HEK293 (cell line): ENCODE results near the gene CABP7.

Experiments used
- CTCF ChIA-PET: fragments of 350-600 bp; formaldehyde crosslinking; extraction: SDS; loops from one replicate; lab custom pipeline; 2021; ENCODE audit warnings: antibody characterized with exemption; lab: Yijun Ruan, JAX
- POLR2A ChIA-PET: fragments of 300-600 bp; formaldehyde crosslinking; extraction: SDS; loops from one replicate; lab custom pipeline; 2020; ENCODE audit warnings: antibody characterized with exemption, inconsistent platforms; lab: Yijun Ruan, JAX
- H3K27ac ChIP-seq: fragments of 200-500 bp; sonication (Bioruptor generic); 2 replicates; pipeline ENCODE4 v1.5.1; 2014; ENCODE audit warnings: low read depth, low read length, control low read depth, inconsistent platforms; ENCODE audit errors: extremely low read depth
- H3K36me3 ChIP-seq, 2 experiments: fragments of 200-500 bp in 1 of 2; sonication (Bioruptor generic) in 1 of 2; 1 replicate in 1 of 2; 2 replicates in 1 of 2; pipeline ENCODE4 v1.5.1; 2014 to 2017; ENCODE audit warnings: inconsistent platforms in 2 of 2, low read length in 2 of 2; ENCODE audit not compliant: control insufficient read depth in 2 of 2, insufficient read depth in 1 of 2
- H3K4me1 ChIP-seq: fragments of 200-500 bp; sonication (Bioruptor generic); 2 replicates; pipeline ENCODE4 v1.5.1; 2014; ENCODE audit warnings: mild to moderate bottlenecking, low read length, inconsistent platforms; ENCODE audit not compliant: control insufficient read depth, insufficient read depth
- H3K4me3 ChIP-seq: 2 replicates; pipeline ENCODE4 v1.5.1; 2011; ENCODE audit warnings: low read depth, mild to moderate bottlenecking, control low read depth, low read length, moderate library complexity
- H3K9me3 ChIP-seq: fragments of 200-500 bp; sonication (Bioruptor generic); 2 replicates; pipeline ENCODE4 v1.5.1; 2014; ENCODE audit warnings: low read depth, low read length, inconsistent platforms; ENCODE audit not compliant: control insufficient read depth, insufficient read depth
- BCL11A ChIP-seq: fragments of 450-650 bp; formaldehyde crosslinking; IDR thresholded peaks from 2 replicates; pipeline ENCODE4 v1.5.1; 2016; ENCODE audit warnings: low read depth, missing biosample characterization, missing genetic modification characterization
- GFI1B ChIP-seq: fragments of 450-650 bp; formaldehyde crosslinking; IDR thresholded peaks from 2 replicates; pipeline ENCODE4 v1.5.1; 2016; ENCODE audit warnings: missing biosample characterization, missing genetic modification characterization
- OSR2 ChIP-seq: fragments of 450-650 bp; formaldehyde crosslinking; IDR thresholded peaks from 2 replicates; pipeline ENCODE4 v1.5.1; 2016; ENCODE audit warnings: missing biosample characterization, missing genetic modification characterization
- SETDB1 ChIP-seq: IDR thresholded peaks from one replicate; pipeline ENCODE4 v1.6.1; 2017; ENCODE audit warnings: mild to moderate bottlenecking, low read length, moderate library complexity, mixed read lengths; ENCODE audit not compliant: insufficient read length
- SP2 ChIP-seq: fragments of 450-650 bp; formaldehyde crosslinking; IDR thresholded peaks from 2 replicates; pipeline ENCODE4 v1.5.1; 2016; ENCODE audit warnings: missing biosample characterization, missing genetic modification characterization
- SP3 ChIP-seq: fragments of 450-650 bp; formaldehyde crosslinking; IDR thresholded peaks from 2 replicates; pipeline ENCODE4 v1.5.1; 2016; ENCODE audit warnings: missing biosample characterization, missing genetic modification characterization
- TRIM28 ChIP-seq: IDR thresholded peaks from 2 replicates; pipeline ENCODE4 v1.6.1; 2011; ENCODE audit warnings: low read length, control low read depth, borderline replicate concordance
- ZFP41 ChIP-seq: fragments of 450-650 bp; formaldehyde crosslinking; IDR thresholded peaks from 2 replicates; pipeline ENCODE4 v1.5.1; 2016; ENCODE audit warnings: missing biosample characterization, missing genetic modification characterization, borderline replicate concordance
- ZNF112 ChIP-seq: fragments of 450-650 bp; formaldehyde crosslinking; IDR thresholded peaks from 2 replicates; pipeline ENCODE4 v1.5.0; 2017; ENCODE audit warnings: missing biosample characterization, missing genetic modification characterization
- ZNF133 ChIP-seq: fragments of 450-650 bp; formaldehyde crosslinking; IDR thresholded peaks from 2 replicates; pipeline ENCODE4 v1.5.1; 2016; ENCODE audit warnings: missing biosample characterization, missing genetic modification characterization
- ZNF155 ChIP-seq: fragments of 450-650 bp; formaldehyde crosslinking; IDR thresholded peaks from 2 replicates; pipeline ENCODE4 v1.5.1; 2016; ENCODE audit warnings: missing biosample characterization, missing genetic modification characterization
- ZNF174 ChIP-seq: fragments of 450-650 bp; formaldehyde crosslinking; IDR thresholded peaks from 2 replicates; pipeline ENCODE4 v1.5.0; 2017; ENCODE audit warnings: missing biosample characterization, mild to moderate bottlenecking, missing genetic modification characterization
- ZNF266 ChIP-seq: fragments of 450-650 bp; formaldehyde crosslinking; IDR thresholded peaks from 2 replicates; pipeline ENCODE4 v1.5.1; 2016; ENCODE audit warnings: missing biosample characterization, missing genetic modification characterization, low read depth
- ZNF366 ChIP-seq: fragments of 450-650 bp; formaldehyde crosslinking; conservative IDR thresholded peaks from 2 replicates; pipeline ENCODE4 v1.5.1; 2016; ENCODE audit warnings: missing biosample characterization, missing genetic modification characterization
- ZNF391 ChIP-seq: fragments of 450-650 bp; formaldehyde crosslinking; IDR thresholded peaks from 2 replicates; pipeline ENCODE4 v1.5.1; 2016; ENCODE audit warnings: low read depth, missing biosample characterization, missing genetic modification characterization, borderline replicate concordance
- ZNF501 ChIP-seq: fragments of 450-650 bp; formaldehyde crosslinking; IDR thresholded peaks from 2 replicates; pipeline ENCODE4 v1.5.1; 2016; ENCODE audit warnings: missing biosample characterization, missing genetic modification characterization
- ZNF514 ChIP-seq: fragments of 450-650 bp; formaldehyde crosslinking; IDR thresholded peaks from 2 replicates; pipeline ENCODE4 v1.5.1; 2016; ENCODE audit warnings: missing biosample characterization, missing genetic modification characterization
- ZNF558 ChIP-seq: fragments of 450-650 bp; formaldehyde crosslinking; IDR thresholded peaks from 2 replicates; pipeline ENCODE4 v1.5.1; 2016; ENCODE audit warnings: missing biosample characterization, missing genetic modification characterization
- ZNF585B ChIP-seq: fragments of 450-650 bp; formaldehyde crosslinking; IDR thresholded peaks from 2 replicates; pipeline ENCODE4 v1.5.1; 2016; ENCODE audit warnings: missing biosample characterization, missing genetic modification characterization
- ZNF596 ChIP-seq: fragments of 450-650 bp; IDR thresholded peaks from 2 replicates; pipeline ENCODE4 v1.5.0; 2018; ENCODE audit warnings: missing biosample characterization, mild to moderate bottlenecking, missing genetic modification characterization, moderate library complexity
- ZNF76 ChIP-seq: fragments of 450-650 bp; formaldehyde crosslinking; IDR thresholded peaks from 2 replicates; pipeline ENCODE4; 2016; ENCODE audit warnings: low read depth, missing biosample characterization, missing genetic modification characterization, borderline replicate concordance
- TF ChIP-seq, protein P1 (sequence below): fragments of 450-650 bp; formaldehyde crosslinking; IDR thresholded peaks from 2 replicates; pipeline ENCODE4 v1.5.1; 2017; ENCODE audit warnings: missing biosample characterization, missing genetic modification characterization
- TF ChIP-seq, protein P2 (sequence below): fragments of 450-650 bp; formaldehyde crosslinking; IDR thresholded peaks from 2 replicates; pipeline ENCODE4 v1.5.1; 2017; ENCODE audit warnings: missing biosample characterization, missing genetic modification characterization
- TF ChIP-seq, protein P3 (sequence below): fragments of 450-650 bp; formaldehyde crosslinking; IDR thresholded peaks from 2 replicates; pipeline ENCODE4 v1.5.1; 2016; ENCODE audit warnings: missing biosample characterization, missing genetic modification characterization, borderline replicate concordance

Gene CABP7

DNA sequence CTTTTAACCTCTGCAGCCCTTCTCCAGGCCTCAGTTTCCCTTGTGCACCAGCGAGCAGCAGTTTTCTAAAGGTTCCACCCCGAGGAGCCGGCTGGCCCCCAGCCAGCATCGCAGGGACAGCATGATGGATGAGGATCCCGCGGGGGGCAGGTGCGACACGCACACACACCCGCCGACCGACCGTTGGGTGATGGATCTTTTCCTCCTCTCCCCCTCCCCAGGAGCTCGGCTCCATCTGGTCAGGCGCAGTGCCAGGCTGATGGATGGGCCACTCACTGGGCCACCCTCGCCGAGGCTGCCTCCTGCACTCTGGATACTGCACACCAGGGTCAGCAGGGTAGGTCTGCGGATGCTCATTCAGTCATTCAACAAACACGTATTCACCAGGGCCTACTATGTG is 12.8 kb upstream of the CABP7 start (continued):
- TF ChIP-seq ZFP41, result no peak

DNA sequence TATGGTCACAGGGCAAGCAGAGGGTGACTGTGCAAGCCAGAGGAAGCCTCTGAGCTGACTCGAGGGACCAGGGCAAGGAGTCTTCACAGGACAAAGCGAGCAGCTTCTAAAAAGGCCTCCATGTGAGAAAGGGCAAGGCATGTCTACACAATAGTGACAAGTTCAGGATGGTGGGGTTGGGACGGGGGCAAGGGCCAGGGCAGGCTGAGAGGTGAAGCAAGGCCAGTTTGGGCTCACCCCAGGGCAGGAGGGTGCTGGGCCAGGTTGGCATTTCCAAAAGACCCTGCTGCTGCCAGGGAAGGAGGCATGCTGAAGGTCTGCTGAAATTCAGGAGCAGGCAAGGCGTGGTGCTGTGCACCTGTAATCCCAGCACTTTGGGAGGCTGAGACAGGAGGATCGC is 12.3 kb upstream of the CABP7 start:
- H3K4me1 ChIP-seq, result peaks cover 8% of the 10 kb centered on the region
- TF ChIP-seq, protein P1, sequence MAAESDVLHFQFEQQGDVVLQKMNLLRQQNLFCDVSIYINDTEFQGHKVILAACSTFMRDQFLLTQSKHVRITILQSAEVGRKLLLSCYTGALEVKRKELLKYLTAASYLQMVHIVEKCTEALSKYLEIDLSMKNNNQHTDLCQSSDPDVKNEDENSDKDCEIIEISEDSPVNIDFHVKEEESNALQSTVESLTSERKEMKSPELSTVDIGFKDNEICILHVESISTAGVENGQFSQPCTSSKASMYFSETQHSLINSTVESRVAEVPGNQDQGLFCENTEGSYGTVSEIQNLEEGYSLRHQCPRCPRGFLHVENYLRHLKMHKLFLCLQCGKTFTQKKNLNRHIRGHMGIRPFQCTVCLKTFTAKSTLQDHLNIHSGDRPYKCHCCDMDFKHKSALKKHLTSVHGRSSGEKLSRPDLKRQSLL, result no peak
- TF ChIP-seq, protein P2, sequence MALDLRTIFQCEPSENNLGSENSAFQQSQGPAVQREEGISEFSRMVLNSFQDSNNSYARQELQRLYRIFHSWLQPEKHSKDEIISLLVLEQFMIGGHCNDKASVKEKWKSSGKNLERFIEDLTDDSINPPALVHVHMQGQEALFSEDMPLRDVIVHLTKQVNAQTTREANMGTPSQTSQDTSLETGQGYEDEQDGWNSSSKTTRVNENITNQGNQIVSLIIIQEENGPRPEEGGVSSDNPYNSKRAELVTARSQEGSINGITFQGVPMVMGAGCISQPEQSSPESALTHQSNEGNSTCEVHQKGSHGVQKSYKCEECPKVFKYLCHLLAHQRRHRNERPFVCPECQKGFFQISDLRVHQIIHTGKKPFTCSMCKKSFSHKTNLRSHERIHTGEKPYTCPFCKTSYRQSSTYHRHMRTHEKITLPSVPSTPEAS (tag by site-specific recombination), result no peak
- TF ChIP-seq ZNF366 (tag by site-specific recombination), result no peak
- TF ChIP-seq ZNF585B (tag by site-specific recombination), result no peak
- TF ChIP-seq ZNF596 (tag by site-specific recombination), result no peak
- TF ChIP-seq ZNF514 (tag by site-specific recombination), result no peak
- no peak for TF ChIP-seq ZNF391 (tag by site-specific recombination)
- no peak for TF ChIP-seq ZNF174 (tag by site-specific recombination)
- no peak for TF ChIP-seq ZNF155
- TF ChIP-seq OSR2 (tag by site-specific recombination), result no peak
- no peak for TF ChIP-seq ZNF558 (tag by site-specific recombination)
- TF ChIP-seq ZNF76 (tag by site-specific recombination), result no peak

DNA sequence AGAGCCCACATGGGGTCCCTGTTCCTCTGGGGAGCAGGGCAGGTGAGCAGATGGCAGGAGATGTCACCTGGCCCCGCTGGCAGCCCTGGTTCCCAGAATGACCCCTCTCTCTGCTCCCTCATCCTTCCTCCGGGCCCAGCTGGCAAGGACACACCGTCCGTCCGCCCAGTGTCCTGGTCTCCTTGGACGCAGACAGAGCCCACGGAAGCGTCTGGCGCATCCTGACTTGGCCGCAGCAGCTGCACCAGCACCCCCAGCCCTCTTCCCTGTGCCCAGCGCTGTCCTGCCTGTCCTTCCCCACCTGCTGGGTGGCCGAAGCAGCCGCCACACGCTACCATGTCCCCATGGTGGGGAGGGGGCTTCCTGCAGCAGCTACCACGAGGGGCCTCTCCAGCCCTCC is 9.6 kb upstream of the CABP7 start:
- Histone ChIP-seq H3K4me3 (no peak overlapping the region), H3K36me3 (no peaks in the 10 kb centered on the region), H3K9me3 (no peaks in the 10 kb centered on the region), H3K27ac (no peak overlapping the region), H3K4me1 (no peaks in the 10 kb centered on the region)
- no peak for TF ChIP-seq BCL11A
- no peak for TF ChIP-seq ZNF501 (tag by site-specific recombination)
- no peak for TF ChIP-seq SETDB1
- no peak for TF ChIP-seq TRIM28
- TF ChIP-seq ZNF112 (tag by site-specific recombination), result no peak
- no peak for TF ChIP-seq SP2 (tag by site-specific recombination)
- TF ChIP-seq GFI1B, result no peak
- TF ChIP-seq ZFP41, result no peak
- no peak for TF ChIP-seq ZNF133 (tag by site-specific recombination)
- TF ChIP-seq ZNF266 (tag by site-specific recombination), result no peak
- no peak for TF ChIP-seq SP3
- TF ChIP-seq, protein P3, sequence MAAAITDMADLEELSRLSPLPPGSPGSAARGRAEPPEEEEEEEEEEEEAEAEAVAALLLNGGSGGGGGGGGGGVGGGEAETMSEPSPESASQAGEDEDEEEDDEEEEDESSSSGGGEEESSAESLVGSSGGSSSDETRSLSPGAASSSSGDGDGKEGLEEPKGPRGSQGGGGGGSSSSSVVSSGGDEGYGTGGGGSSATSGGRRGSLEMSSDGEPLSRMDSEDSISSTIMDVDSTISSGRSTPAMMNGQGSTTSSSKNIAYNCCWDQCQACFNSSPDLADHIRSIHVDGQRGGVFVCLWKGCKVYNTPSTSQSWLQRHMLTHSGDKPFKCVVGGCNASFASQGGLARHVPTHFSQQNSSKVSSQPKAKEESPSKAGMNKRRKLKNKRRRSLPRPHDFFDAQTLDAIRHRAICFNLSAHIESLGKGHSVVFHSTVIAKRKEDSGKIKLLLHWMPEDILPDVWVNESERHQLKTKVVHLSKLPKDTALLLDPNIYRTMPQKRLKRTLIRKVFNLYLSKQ, result no peak
- POLR2A ChIA-PET, result no interaction called here
- CTCF ChIA-PET, result no interaction called here

More for the DNA sequence above, 12.3 kb upstream of the CABP7 start:
- Histone ChIP-seq H3K9me3 (no peaks in the 10 kb centered on the region), H3K36me3 (no peaks in the 10 kb centered on the region), H3K4me3 (no peak overlapping the region), H3K27ac (no peak overlapping the region)
- CTCF ChIA-PET, result interaction anchor here (1.6 kb wide), 1 partner anchor 18 kb away, joined by 5 read pairs; no protein-coding TSS in a partner anchor
- POLR2A ChIA-PET, result no interaction called here
